CD4-positive, alpha-beta T cell treated with Interleukin-17A for 1 hour (primary cell): Measurements from ENCODE around the gene ZFYVE27.

ENCODE experiments used
- DNase-seq: peaks from one replicate; pipeline ENCODE4 v3.0.0-alpha.2; 2020

ZFYVE27 gene

DNA sequence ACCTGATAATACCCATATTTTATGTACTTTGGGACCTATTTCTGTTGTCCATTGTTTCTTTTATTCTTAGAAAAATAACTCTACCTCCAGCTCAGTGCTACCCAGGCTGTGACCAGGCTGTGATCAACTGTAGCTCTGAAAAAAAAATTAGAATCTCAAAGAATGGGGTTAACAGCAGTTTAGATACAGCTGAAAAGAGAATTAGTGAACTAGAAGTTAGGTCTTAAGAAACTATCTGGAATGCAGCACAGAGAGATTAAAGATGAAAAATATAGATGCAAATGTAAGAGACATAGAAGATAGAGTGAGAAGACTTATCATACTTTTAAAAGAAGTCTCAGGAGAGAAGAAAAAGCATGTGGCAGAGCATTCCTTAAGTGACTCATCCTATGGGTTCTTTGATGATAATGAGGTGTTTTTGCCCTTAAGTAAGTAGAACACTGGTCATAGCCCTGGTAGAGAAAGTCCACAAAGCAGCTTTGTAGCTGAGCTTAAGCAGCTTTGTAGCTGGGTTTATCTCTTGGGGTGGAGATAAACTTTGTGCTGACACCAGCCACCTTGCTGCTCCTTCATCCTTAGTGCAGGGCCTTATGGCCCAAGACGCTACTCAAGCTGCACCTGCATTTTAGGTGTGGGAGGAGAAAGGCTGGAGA is 62.2 kb downstream of the ZFYVE27 start:
- DNase-seq = no peak

DNA sequence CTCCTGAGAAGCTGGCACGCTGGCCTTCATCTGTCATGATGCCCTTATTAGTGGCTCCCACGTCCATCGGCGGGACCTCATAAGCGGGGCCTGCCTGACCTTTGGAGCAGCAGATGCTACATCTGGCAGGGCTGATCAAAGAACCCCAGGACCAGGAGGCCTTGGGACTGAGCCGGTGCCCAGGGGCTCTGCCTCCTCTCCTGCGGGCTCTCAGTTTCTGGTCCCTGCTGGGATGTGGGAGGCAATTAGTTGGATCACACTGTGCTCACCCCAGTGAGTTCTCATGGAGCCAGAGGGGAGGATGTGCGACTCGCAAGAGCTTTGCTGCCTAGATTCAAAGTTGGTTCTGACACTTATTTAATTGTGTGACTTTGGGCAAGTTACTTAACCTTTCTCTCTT is 63.5 kb downstream of the ZFYVE27 start:
- DNase-seq = no peak

DNA sequence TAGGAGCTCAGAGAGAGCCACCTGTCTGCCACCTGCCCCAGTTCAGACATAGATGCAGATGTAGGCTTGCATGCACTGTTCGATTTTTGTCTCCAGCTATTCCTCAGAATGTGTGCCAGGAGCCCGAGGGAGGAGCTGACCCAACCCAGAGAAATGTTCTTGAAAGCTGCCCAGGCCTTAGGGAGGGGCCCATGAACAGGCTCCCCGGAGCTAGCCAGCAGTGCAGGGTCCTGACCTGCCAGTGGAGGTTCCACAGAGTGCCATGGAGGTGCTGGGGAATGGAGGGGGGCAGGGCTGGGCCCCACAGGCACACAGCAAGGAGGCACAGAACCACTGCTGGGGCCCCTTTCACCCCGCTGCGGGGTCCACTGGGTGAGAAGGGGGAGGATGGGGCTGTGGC is 64.5 kb downstream of the ZFYVE27 start:
- DNase-seq = no peak

DNA sequence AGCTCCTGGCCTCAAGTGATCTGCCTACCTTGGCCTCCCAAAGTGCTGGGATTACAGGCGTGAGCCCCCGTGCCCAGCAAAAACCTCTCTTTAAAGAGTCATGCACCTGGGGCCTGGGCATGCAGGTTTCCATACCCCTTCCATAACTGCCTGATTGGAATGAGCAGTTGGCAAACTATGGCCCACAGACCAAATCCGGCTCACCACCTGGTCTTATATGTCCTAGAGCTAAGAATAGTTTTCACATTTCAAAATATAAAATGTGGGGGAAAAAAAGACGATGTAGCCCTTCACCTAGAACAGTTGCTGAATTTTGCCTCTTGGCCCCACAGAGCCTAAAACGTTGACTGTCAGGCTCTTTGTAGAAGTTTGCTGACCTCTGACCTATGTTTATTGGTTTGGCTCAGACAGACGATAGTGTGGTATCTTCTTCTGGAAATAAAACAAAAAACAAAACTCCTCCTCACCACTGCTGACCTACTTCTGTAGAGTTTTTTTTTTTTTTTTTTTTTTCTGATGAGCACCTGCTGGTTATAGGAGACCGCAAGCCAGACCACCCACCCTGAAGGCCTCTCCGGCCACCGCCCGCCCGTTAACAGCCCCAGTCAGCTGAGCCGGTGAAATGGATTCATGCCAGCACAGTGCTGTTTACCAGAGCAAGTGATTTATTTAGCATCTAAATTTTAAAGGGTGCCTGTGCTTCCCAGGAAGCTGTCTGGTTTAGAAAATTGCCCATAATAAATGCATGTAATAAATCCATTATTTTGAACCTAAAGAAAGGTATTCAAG is 68.4 kb downstream of the ZFYVE27 start:
- DNase-seq = no peak

DNA sequence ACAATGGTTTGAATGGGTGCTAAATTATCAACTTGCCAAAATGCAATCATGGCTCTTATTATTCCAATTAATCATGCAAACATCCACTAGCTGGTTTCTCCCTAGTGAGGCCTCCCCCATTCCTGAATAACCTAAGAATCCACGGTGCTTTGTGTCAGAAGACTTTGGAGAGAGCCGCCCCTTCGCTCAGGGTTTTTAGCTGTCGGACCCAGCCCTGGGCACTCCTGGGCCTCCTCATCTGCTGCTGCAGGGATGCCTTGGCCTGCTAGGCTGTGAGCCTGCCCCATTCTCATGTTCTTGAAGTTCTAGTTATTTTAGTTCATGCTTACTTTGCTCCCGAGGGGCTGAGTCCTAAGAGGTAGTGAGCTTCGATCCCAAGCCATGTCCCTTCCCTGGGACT is 69.0 kb downstream of the ZFYVE27 start:
- DNase-seq = no peak

DNA sequence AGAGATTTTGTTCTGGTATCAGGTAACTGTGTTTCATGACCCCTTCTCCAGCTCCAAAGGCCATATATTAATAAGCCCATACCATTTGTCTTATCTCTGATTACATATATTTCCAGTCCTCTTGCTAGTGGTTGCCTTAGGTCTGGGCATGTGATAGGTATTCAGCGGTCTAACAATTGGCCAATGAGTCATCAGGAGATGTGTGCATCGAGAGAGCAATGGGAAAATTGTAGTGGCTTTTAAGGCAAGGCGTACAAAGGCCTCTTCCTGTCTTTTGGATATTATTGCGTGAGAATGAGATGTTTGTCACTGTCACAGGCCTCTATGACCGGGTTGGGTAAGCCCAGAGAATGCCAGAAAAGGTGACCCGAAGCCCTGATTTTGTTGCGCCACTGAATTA is 73.5 kb downstream of the ZFYVE27 start:
- no peak for DNase-seq
